NCI-H1092 treated with DMSO at 0.1 percent for 48 hours (cell line): Measurements from ENCODE around the gene IFT88.

Experiments
- DNase-seq: peaks from one replicate; lab custom pipeline; 2025; lab: John Stamatoyannopoulos, UW

IFT88 gene

DNA sequence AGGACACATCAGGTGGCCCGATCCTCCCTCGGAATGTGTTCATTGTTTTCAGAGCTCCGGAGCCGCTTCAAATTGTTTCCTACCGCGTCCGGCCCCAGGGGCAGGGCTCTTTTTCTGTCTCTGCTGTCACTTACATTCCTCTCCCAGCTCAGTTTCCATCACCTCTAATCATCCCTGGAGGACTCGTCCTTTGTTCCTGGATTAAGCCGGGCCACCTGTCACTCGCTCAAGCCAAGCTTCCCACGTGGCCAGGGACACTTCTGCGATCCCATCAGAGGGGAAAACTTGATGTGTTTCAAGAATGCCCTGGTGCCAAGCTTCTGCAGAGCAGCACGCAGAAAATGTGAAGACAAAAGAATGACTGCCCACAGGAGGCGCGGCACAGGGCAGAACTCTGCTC is 150.0 kb downstream of the IFT88 start:
- peak; percentile 30 for DNase-seq

DNA sequence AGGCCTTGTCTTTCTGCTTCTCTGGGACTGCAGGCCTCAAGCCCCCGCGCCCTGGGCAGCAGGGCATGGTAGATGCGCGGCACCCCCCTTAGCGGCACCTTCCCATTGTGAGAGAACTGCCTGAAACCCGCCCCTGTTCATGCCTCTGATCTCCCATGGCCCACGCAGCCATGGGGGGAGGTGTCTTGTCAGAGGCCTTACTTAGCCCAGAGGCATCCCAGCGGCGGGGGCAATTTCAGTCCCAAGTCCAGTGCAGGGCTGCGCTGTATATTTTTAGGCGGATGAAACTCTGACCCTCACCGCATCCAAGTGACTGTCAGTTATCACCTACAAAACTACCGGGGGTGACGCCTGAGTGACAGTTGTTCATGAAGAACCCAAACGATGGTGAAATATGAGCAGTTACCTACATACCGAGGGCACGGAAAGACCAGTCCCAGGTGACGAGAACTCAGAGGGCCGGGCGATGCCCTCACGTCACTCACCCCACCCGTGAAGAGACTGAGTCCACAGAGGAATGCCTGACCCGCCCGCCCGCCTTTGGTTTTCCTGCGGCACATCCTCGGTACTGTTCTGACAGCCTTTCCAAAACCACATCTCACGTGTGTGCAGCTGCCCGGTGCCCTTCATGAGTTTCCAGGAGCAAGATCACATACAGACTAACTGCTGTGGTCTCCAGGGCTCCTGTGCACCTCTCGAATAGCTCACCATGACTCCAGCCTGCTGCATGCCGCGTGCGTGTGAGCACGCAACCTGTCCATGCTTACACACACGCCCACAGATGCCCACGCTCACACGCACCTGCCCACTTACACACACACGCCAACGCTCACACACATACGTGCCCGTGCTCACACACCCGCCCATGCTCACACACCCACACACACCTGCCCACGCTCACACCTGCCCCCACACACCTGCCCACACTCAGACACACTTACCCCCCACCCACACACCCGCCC is 150.9 kb downstream of the IFT88 start:
- DNase-seq = no peak

DNA sequence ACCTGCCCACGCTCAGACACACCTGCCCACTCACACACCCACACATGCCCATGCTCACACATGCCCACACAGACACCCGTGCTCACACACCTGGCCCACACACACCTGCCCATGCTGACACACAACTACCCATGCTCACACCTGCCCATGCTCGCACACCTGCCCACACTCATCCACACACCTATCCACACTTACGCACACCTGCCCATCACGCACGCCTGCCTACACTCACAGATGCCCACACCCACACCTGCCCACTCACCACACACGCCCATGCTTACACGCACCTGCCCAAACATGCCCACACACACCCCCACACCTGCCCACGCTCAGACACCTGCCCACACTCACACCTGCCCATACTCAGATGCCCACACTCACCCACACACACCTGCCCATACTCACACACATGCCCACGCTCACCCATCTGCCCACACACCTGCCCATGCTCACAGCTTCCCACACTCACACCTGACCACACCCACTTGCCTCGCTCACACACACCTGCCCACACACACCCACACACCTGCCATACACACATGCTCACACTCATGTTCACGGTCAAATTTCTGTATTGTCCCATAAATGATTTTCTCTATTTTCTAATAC is 152.1 kb downstream of the IFT88 start:
- no peak for DNase-seq

DNA sequence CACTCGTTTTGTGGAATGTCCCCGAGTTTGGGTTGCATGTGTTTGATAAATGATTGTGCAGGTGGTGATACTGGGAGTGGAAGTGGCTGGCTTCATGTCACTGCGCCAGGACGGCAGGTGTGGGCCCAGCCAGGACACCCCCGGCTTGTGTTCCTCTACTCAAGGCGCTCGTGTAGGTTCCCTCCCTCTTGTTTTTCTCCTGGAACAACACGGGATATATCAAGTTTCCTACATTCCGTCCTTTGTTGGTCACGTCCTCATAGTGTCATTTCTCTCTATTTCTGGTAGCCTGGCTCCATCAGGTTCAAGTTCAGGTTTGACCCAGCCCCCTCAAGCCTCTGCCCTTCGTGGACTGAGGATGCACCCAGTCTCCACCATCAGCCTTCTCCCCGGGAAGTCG is 152.8 kb downstream of the IFT88 start:
- no peak for DNase-seq

DNA sequence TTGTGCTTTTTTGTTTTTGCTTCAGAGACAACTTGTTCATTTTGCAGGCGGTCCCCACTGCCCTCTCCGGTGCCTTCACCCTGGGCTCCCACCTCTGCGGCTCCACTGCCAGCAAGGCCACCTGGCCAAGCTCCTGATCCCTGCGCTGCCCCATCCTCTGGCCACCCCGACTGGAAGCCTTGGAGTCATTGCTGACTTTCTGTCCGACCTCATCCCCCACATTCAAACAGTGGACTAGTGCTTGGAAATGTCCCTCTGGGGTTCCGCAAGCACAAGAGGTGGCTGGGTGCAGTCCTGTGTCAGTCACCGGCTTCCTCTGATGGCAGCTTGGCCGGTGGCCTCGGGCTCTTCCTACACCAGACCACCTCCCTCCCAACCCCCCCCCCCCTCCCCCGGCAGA is 153.5 kb downstream of the IFT88 start:
- no peak for DNase-seq

DNA sequence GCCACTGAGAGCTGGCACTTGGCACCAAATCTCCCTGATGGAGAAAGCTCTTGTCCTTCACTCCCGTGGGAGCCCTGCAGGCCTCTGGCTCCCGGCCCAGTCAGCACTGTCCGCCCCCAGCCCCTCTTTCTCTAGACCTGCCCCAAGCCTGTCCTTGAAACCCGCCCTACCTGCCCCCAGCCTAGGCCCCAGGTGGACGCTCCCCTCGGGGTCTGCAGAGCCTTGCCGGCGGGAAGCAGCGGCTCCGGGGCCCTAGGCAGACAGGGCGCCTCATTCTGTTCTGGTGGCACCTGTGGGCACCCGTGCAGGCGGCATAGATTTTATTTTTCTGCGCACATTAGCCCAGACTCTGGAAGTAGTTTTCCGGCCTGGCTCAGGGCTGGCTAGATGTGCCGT is 154.1 kb downstream of the IFT88 start:
- no peak for DNase-seq

DNA sequence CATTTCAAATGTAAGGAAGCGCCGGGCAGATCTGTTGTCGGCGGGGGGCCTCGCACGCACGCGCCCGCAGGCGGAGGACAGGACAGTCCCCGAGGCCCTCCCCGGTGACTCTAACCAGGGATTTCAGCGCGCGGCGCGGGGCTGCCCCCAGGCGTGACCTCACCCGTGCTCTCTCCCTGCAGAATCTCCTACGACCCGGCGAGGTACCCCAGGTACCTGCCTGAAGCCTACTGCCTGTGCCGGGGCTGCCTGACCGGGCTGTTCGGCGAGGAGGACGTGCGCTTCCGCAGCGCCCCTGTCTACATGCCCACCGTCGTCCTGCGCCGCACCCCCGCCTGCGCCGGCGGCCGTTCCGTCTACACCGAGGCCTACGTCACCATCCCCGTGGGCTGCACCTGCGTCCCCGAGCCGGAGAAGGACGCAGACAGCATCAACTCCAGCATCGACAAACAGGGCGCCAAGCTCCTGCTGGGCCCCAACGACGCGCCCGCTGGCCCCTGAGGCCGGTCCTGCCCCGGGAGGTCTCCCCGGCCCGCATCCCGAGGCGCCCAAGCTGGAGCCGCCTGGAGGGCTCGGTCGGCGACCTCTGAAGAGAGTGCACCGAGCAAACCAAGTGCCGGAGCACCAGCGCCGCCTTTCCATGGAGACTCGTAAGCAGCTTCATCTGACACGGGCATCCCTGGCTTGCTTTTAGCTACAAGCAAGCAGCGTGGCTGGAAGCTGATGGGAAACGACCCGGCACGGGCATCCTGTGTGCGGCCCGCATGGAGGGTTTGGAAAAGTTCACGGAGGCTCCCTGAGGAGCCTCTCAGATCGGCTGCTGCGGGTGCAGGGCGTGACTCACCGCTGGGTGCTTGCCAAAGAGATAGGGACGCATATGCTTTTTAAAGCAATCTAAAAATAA is 154.7 kb downstream of the IFT88 start:
- peak; percentile 59 for DNase-seq

DNA sequence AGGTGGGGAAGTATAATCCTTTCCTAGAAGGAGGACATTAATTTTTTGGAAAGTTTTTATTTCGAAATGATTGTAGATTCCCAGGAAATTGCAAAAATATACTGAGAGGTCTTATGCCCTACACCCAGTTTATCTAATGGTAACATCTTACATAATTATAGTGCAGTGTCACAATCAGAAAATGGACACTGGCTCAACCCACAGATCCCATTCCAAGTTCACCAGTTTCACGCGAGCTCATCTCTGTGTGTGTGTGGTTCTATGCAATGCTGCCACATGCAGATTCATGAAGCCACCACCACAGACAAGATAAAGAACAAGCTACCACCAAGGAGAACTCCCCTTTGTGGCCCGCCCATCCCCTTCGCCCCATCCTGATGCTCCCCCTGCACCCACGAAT is 160.9 kb downstream of the IFT88 start:
- DNase-seq = no peak

DNA sequence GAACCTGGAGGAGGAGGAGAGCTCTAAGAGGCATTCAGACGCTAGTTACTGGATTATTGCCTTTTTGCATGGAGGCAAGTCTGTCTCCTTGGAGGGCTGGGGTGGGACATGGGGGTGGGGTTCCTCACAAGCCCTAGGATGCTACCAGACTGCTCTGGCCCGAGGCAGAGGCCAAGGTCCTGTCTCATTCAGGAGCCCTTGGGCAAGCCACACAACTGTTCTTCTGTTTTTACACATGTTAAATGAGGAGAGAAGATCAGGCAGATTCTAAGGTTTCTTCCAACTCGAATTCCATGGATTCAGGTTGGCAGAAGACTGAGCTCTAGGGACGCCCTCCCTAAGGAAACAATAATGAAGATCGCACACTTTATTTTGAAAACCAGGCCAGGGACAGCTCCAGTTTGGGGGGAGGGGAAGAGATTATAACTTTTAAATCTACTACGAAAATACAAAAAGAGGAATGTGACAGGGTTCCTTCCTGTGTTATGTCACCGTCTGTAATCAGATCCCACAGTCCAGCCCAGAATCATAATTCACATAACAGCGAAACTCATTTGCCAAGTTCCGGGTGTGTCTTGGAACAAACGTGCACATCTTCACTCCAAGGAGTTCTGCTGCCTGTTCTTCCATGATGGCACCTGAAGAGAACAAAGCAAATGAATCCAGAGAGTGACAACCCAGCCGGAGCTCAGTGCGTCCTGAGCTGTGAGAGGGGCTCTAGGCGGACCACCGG is 161.8 kb downstream of the IFT88 start:
- DNase-seq = no peak

DNA sequence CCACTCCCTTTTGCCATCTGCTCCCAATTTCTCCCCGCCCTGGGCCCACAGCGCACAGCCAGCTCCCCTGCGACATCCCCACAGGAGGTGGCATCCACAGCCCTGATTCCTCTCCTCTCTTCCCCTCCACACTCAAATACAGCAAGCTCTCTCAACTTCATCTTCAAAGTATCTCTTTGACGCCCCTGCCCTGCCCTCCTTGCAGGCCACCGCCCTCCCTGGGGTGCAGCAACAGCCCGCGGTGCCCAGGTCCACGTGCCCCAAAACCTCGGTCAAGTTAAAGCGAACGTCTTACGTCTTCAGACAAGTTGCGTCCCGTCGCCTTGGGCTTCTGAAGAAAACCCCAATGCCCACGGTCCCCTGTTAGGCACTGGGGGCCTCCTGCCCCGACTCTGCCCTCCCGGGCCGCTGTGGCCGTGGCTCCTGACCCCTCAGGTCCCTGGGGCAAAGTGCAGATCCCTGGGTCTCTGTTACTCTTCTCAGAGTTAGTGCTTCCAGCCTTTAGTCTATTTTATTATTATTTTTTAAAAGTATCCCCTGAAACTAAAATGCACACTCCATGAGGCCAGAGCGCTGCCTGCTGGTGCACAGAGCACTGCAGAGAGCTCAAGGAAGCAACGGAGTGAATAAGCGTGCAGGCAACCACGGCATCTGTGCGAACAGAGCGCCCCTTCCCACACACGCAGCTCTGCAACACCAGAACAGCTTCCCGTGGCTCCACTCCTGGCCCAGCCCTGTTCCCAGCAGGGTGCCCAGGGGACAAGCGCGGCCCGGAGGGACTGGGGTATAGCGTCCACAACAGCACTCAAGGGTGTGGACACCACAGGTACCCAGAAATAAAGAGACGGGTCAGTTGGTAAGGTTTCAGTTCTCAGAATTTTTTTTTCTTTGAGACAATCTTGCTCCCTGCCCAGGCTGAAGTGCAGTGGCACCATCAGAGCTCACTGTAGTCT is 163.0 kb downstream of the IFT88 start:
- no peak for DNase-seq

DNA sequence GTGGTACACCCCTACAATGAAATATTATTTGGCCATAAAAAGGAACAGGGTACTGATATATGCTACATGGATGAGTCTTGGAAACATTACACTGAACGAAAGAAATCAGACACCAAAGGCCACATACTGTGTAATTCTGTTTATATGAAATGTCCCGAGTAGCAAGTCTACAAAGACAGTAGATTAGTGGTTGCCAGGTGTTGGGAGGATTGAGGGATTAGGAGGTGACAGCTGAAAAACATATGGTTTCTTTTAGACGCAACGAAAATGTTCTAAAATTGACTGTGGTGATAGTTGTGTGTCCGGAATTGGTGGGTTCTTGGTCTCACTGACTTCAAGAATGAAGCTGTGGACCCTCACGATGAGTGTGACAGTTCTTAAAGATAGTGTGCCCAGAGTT is 171.7 kb downstream of the IFT88 start:
- no peak for DNase-seq

DNA sequence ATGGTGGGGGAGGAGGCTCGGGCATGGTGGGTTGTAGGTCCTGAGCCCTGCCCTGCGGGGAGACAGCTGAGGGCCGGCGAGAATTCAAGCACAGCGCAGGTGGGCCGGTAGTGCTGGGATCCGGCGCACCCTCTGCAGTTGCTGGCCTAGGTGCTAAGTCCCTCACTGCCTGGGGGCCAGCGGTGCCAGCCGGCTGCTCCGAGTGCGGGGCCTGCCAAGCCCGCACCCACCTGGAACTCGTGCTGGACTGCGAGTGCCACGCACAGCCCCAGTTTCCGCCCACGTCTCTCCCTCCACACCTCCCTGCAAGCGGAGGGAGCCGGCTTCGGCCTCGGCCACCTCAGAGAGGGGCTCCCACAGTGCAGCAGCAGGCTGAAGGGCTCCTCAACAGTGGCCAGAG is 173.1 kb downstream of the IFT88 start:
- DNase-seq = no peak
